Omental fat pad (tissue), 4 donors: ENCODE results near the gene SLC37A1. TPM values are rescaled to one million over a fixed set of nuclear protein-coding genes. Genes with fewer than 3 reads are reported as not detected.
A peak's percentile ranks its signal among the peaks of the same experiment; 100 is the strongest.

ENCODE experiments used
- ATAC-seq: fragments of 150-250 bp; one replicate; pipeline ENCODE4 v1.9.1; 2016; ENCODE audit warnings: mild to moderate bottlenecking, moderate library complexity; ENCODE audit not compliant: low FRiP score
- DNase-seq: peaks from one replicate; pipeline ENCODE4 v3.0.0-alpha.2; 2019; ENCODE audit warnings: low spot score
- CTCF ChIP-seq, 3 donors: fragments of 450-650 bp; IDR thresholded peaks; one replicate each; pipeline ENCODE4 v1.5.1; 2016 to 2017; ENCODE audit warnings: antibody characterized with exemption in 3 of 3, mild to moderate bottlenecking in 3 of 3, moderate library complexity in 2 of 3
- total RNA-seq, 4 donors: library from RNA; depleted of rRNA; stranded (reverse); fragments of >200 nt; gene quantifications; one replicate each; pipeline ENCODE4 v1.1.0, GENCODE V29; 2016

SLC37A1 gene
- total RNA-seq, 4 donors from 2014 or later, result 4.6 to 11.0 (median 6.0) TPM

GRCh38 chr21:42480736-42481135, 32.9 kb upstream of the SLC37A1 start:
- DNase-seq (no peak), ATAC-seq (no peak)
- no peak for TF ChIP-seq CTCF (IDR thresholded peaks at IDR 0.05)

GRCh38 chr21:42481169-42481568, 32.5 kb upstream of the SLC37A1 start:
- ATAC-seq, result no peak
- no peak for TF ChIP-seq CTCF (IDR thresholded peaks at IDR 0.05)
- no peak for DNase-seq

DNA sequence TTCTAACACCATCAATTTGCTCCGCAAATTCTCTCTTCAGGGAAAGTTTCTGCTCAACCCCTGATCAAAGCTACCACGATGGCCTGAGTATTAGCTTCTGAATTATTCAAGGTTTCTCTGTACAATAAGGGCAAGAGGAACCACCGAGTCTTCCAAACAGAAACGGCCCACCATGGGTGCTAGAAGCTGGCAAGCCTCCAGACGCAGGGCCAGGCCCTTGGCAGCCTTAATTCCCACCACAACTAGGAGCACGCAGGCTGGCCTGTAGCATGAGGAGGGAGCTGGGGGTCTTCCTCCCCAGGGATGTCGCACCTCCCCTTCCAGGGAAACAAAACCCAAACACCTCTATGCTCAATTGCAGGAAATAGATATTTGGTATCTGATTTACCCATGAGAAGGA, 28.7 kb upstream of the SLC37A1 start:
- no peak for ATAC-seq
- no peak for TF ChIP-seq CTCF (IDR thresholded peaks at IDR 0.05)
- no peak for DNase-seq

DNA sequence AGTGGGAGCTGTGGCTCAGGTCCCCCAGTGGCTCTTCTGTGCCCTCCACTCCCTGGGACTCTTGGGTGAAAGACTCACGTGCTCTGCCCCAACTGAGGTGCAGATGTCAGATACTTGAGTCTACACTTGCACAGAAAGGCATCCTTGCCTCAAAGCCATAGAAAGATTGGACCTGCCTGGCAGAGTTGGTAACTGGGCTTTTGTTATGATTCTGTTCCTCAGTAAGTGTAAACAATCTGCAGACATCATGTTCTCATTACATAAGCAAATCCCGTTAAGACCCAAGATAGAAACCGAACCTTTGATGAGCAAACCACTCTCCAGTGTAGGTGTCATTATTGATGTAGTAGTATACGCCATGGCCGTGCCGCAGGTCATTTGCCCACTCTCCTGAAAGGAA, 27.6 kb upstream of the SLC37A1 start:
- no peak for TF ChIP-seq CTCF (IDR thresholded peaks at IDR 0.05)
- no peak for DNase-seq
- ATAC-seq, result no peak

GRCh38 chr21:42486531-42486930, 27.1 kb upstream of the SLC37A1 start:
- TF ChIP-seq CTCF (IDR thresholded peaks at IDR 0.05), result no peak
- DNase-seq (no peak), ATAC-seq (no peak)

GRCh38 chr21:42489006-42489563, 24.6 kb upstream of the SLC37A1 start:
- ATAC-seq, result no peak
- DNase-seq, result no peak
- TF ChIP-seq CTCF (IDR thresholded peaks at IDR 0.05), result no peak

GRCh38 chr21:42489991-42490390, 23.7 kb upstream of the SLC37A1 start:
- TF ChIP-seq CTCF (IDR thresholded peaks at IDR 0.05), result no peak
- ATAC-seq (peak; percentile 19), DNase-seq (no peak)
